Measurements from ENCODE around the gene ZNF136. TPM values are rescaled to one million over a fixed set of nuclear protein-coding genes. Genes with fewer than 3 reads are reported as not detected.

ZNF136 gene
- total and polyA plus RNA-seq, 11 donors: 2.7 to 7.5 (median 4.1) TPM

DNA sequence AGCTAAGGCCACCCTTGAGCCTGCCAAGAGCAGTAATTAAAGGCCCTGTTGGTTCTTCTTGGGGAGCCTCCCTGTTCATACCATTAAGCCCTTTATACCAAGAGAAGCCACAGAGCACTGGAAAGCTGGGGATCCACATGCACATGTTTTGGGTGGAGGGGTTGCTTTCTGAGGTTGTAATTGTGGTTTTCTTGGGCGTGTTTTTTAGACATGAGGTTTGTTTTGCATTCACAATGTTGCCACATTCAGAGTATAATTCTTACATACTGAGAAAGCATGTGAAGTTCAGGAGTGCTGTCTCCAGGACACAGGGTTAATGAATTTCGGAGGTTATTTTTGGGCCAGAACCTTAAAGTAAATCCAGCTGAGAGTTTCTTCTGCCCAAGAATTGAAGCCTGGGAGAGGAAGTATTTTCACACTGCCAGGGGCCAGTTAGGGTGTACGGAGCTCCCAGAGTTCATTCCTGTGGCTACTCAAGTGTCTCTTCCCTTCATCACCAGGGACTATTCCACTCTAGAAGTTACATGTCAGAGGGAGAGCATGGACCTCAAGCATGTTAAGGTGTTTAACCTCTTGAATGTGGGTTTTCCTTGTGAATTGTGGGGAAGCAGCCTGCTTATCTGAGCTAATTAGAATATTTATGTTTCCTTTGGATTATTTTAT is 37.0 kb downstream of the ZNF136 start:
- no peak for TF ChIP-seq POLR2A (IDR thresholded peaks at IDR 0.05)
- TF ChIP-seq, protein P1, sequence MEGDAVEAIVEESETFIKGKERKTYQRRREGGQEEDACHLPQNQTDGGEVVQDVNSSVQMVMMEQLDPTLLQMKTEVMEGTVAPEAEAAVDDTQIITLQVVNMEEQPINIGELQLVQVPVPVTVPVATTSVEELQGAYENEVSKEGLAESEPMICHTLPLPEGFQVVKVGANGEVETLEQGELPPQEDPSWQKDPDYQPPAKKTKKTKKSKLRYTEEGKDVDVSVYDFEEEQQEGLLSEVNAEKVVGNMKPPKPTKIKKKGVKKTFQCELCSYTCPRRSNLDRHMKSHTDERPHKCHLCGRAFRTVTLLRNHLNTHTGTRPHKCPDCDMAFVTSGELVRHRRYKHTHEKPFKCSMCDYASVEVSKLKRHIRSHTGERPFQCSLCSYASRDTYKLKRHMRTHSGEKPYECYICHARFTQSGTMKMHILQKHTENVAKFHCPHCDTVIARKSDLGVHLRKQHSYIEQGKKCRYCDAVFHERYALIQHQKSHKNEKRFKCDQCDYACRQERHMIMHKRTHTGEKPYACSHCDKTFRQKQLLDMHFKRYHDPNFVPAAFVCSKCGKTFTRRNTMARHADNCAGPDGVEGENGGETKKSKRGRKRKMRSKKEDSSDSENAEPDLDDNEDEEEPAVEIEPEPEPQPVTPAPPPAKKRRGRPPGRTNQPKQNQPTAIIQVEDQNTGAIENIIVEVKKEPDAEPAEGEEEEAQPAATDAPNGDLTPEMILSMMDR (IDR thresholded peaks at IDR 0.05): no peak
- Histone ChIP-seq H3K4me1 (peaks cover 0 to 12% (median 5%) of the 10 kb centered on the region in 12 donors), H3K27me3 (no peaks in the 10 kb centered on the region), H3K27ac (no peak overlapping the region), H3K4me3 (no peak overlapping the region), H3K36me3 (no peaks in the 10 kb centered on the region), H3K9me3 (peaks cover 0 to 35% (median 7%) of the 10 kb centered on the region in 12 donors)
- no peak for DNase-seq
- intact Hi-C loops (cut with DNase I): loop anchor here in 2 of 10 donors (5.0 to 10.0 kb wide), 2 partner anchors 162 to 165 kb away; partner anchors contain the start of gene ZNF442 (in 1 of the 2)
- 79 to 91% (median 90%) methylated on average over 3 of the region's 3 CpGs for WGBS, 4 donors
- ATAC-seq: no peak

DNA sequence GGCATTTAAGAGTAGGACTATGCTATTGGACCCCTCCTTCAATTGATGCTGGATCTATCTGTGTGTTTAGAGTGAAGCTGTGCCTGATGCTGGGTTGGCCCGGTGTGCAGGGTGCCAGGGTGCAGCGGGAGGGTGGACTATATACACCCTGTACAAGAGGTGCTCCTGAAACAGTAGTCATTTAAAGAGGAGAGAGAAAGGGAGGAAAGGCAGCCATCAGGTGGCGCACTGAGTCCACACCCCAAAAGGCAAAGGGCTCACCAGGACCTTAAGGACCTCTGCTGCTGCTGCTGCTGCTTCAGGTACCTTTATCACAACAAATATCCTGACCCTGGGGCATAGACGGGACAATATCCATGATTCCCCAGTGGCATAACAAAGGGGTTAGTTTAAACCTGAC is 39.4 kb downstream of the ZNF136 start:
- Histone ChIP-seq H3K4me1 (no peaks in the 10 kb centered on the region), H3K4me3 (no peak overlapping the region), H3K36me3 (peaks cover 0 to 7% (median 0%) of the 10 kb centered on the region in 9 donors), H3K27me3 (no peaks in the 10 kb centered on the region), H3K9me3 (peaks cover 0 to 49% (median 9%) of the 10 kb centered on the region in 12 donors), H3K27ac (no peak overlapping the region)
- TF ChIP-seq, protein P1 (IDR thresholded peaks at IDR 0.05): peak in 10 of 12 donors; percentile 19 to 52 (median 34)
- no peak for TF ChIP-seq POLR2A (IDR thresholded peaks at IDR 0.05)
- peak in 3 of 5 donors; percentile 24 to 40 (median 32) for DNase-seq
- intact Hi-C loops (cut with DNase I): loop anchor here in 1 of 10 donors (5.0 kb wide), 1 partner anchor 160 kb away; no protein-coding TSS in a partner anchor
- ATAC-seq: peak; percentile 37 to 79 (median 66)
- WGBS, 4 donors: 43 to 51% (median 47%) methylated on average over 3 to 4 of the region's 4 CpGs

DNA sequence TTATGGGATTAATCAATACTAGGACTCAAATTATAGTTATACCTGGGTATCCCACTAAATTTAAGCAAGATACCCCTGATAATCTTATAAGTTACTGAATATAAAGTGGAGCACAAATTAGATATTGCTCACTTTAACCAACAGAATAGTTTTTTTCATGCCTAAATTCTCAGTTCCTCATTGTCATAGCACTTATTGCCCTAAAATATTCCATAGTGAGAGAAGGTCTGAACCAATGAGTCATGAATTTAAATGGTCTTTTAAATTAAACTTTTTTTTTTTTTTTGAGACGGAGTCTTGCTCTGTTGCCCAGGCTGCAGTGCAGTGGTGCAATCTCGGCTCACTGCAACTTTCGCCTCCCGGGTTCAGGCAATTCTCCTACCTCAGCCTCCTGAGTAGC is 42.4 kb downstream of the ZNF136 start:
- peaks cover 0 to 60% (median 28%) of the 10 kb centered on the region in 12 donors for H3K9me3 ChIP-seq
- intact Hi-C loops (cut with DNase I): no loop called here
- no peak for ATAC-seq

DNA sequence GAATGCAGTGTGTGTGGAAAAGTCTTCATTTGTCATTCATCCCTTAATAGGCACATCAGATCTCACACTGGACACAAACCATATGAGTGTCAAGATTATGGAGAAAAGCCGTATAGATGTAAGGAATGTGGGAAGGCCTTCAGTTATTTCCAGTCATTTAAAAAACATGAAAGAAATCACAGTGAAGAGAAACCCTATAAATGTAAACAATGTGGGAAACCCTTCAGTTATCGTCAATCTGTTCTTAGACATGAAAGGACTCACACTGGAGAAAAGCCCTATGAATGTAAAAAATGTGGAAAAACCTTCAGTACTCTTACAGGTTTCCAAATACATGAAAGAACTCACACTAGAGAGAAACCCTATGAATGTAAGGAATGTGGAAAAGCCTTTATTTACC is 45.3 kb downstream of the ZNF136 start:
- H3K9me3 ChIP-seq: peaks cover 0 to 80% (median 28%) of the 10 kb centered on the region in 12 donors
- 95 to 97% (median 96%) methylated on average over 2 of the region's 2 CpGs for WGBS, 4 donors
- H3K27ac ChIP-seq: no peak overlapping the region
- no peaks in the 10 kb centered on the region for H3K4me1 ChIP-seq
- H3K4me3 ChIP-seq: no peak overlapping the region
- TF ChIP-seq, protein P1 (IDR thresholded peaks at IDR 0.05): no peak
- TF ChIP-seq POLR2A (IDR thresholded peaks at IDR 0.05): no peak
- no peaks in the 10 kb centered on the region for H3K27me3 ChIP-seq
- intact Hi-C loops (cut with DNase I): no loop called here
- DNase-seq (no peak), ATAC-seq (no peak)
- H3K36me3 ChIP-seq: peaks cover 0 to 31% (median 0%) of the 10 kb centered on the region in 9 donors

More for the DNA sequence above, 42.4 kb downstream of the ZNF136 start:
- Histone ChIP-seq H3K36me3 (peaks cover 0 to 31% (median 0%) of the 10 kb centered on the region in 9 donors), H3K4me3 (no peak overlapping the region), H3K27ac (no peak overlapping the region), H3K4me1 (no peaks in the 10 kb centered on the region), H3K27me3 (no peaks in the 10 kb centered on the region)
- TF ChIP-seq, protein P1 (IDR thresholded peaks at IDR 0.05): no peak
- no peak for TF ChIP-seq POLR2A (IDR thresholded peaks at IDR 0.05)
- no peak for DNase-seq
- WGBS, 4 donors: 93 to 99% (median 97%) methylated on average over 4 of the region's 4 CpGs

Measured in heart left ventricle (tissue), 16 donors.